ENCODE measurements around the gene NUDCD3. TPM values are rescaled to one million over a fixed set of nuclear protein-coding genes. Genes with fewer than 3 reads are reported as not detected.

NUDCD3 gene
- total RNA-seq, 1 donor from 2014 or later: 86.8 TPM

- Histone ChIP-seq H3K4me3 (ENCODE audit: insufficient read depth, low read depth, low read length) (no peak overlapping the region), H2AFZ (ENCODE audit: low read depth, low read length) (no peak overlapping the region), H3K36me3 (ENCODE audit: insufficient read depth, low read length) (no peaks in the 10 kb centered on the region), H3K79me2 (ENCODE audit: insufficient read depth, low read length) (no peaks in the 10 kb centered on the region), H3K27me3 (ENCODE audit: insufficient read depth, low read length) (no peaks in the 10 kb centered on the region), H3K9me3 (ENCODE audit: insufficient read depth, low read depth, low read length) (no peaks in the 10 kb centered on the region), H3K9ac (ENCODE audit: low read length) (no peak overlapping the region), H3K4me1 (ENCODE audit: insufficient read depth, low read length) (no peaks in the 10 kb centered on the region), H3K27ac (ENCODE audit: low read depth, low read length) (no peak overlapping the region), H4K20me1 (ENCODE audit: insufficient read depth, low read length) (no peaks in the 10 kb centered on the region), H3K4me2 (ENCODE audit: low read length) (no peak overlapping the region)
- no peak for FAIRE-seq
- Mint-ChIP-seq H3K27me3 (ENCODE audit: low read depth, unreplicated experiment) (peaks cover 17% of the 10 kb centered on the region), H3K36me3 (ENCODE audit: low read depth, unreplicated experiment) (no peaks in the 10 kb centered on the region), H3K9me3 (ENCODE audit: unreplicated experiment) (no peaks in the 10 kb centered on the region), H3K4me1 (ENCODE audit: low read depth, unreplicated experiment) (no peaks in the 10 kb centered on the region), H3K4me3 (ENCODE audit: unreplicated experiment) (no peak overlapping the region), H3K27ac (ENCODE audit: unreplicated experiment) (no peak overlapping the region)
- TF ChIP-seq EZH2 (IDR thresholded peaks at IDR 0.05; ENCODE audit: insufficient read depth, low read length): no peak
- TF ChIP-seq CTCF (IDR thresholded peaks at IDR 0.05; ENCODE audit: insufficient read depth, low read depth, low read length): no peak
- no peak for DNase-seq (ENCODE audit: low read depth)
These were observed 48.6 kb upstream of the NUDCD3 start for GRCh38 chr7:44538798-44539668.

- Histone ChIP-seq H3K9me3 (ENCODE audit: insufficient read depth, low read depth, low read length) (no peaks in the 10 kb centered on the region), H2AFZ (ENCODE audit: low read depth, low read length) (no peak overlapping the region), H3K9ac (ENCODE audit: low read length) (no peak overlapping the region), H3K27me3 (ENCODE audit: insufficient read depth, low read length) (no peaks in the 10 kb centered on the region), H3K36me3 (ENCODE audit: insufficient read depth, low read length) (no peaks in the 10 kb centered on the region), H3K4me1 (ENCODE audit: insufficient read depth, low read length) (no peaks in the 10 kb centered on the region), H4K20me1 (ENCODE audit: insufficient read depth, low read length) (no peaks in the 10 kb centered on the region), H3K79me2 (ENCODE audit: insufficient read depth, low read length) (no peaks in the 10 kb centered on the region), H3K4me2 (ENCODE audit: low read length) (no peak overlapping the region), H3K4me3 (ENCODE audit: insufficient read depth, low read depth, low read length) (no peak overlapping the region), H3K27ac (ENCODE audit: low read depth, low read length) (no peak overlapping the region)
- TF ChIP-seq CTCF (IDR thresholded peaks at IDR 0.05; ENCODE audit: insufficient read depth, low read depth, low read length): no peak
- no peak for TF ChIP-seq EZH2 (IDR thresholded peaks at IDR 0.05; ENCODE audit: insufficient read depth, low read length)
- H3K4me1 Mint-ChIP-seq (ENCODE audit: low read depth, unreplicated experiment): no peaks in the 10 kb centered on the region
- peaks cover 15% of the 10 kb centered on the region for H3K27me3 Mint-ChIP-seq (ENCODE audit: low read depth, unreplicated experiment)
- H3K9me3 Mint-ChIP-seq (ENCODE audit: unreplicated experiment): no peaks in the 10 kb centered on the region
- no peak overlapping the region for H3K27ac Mint-ChIP-seq (ENCODE audit: unreplicated experiment)
- FAIRE-seq (no peak), DNase-seq (ENCODE audit: low read depth) (no peak)
- H3K4me3 Mint-ChIP-seq (ENCODE audit: unreplicated experiment): no peak overlapping the region
- H3K36me3 Mint-ChIP-seq (ENCODE audit: low read depth, unreplicated experiment): no peaks in the 10 kb centered on the region
These were observed 47.8 kb upstream of the NUDCD3 start for GRCh38 chr7:44538093-44538797.
